ENCODE measurements around the gene TMEM243. TPM values are rescaled to one million over a fixed set of nuclear protein-coding genes. Genes with fewer than 3 reads are reported as not detected.
"Not testable (repeated sequence)": the region's sequence is repeated elsewhere in the genome, so short reads cannot be mapped to it uniquely, and the experiment has no call there.

Gene TMEM243
- total RNA-seq = 7.7 TPM

GRCh38 chr7:87219545-87220025 lies at the start of gene TMEM243:
Gene TMEM243 (minus strand): TSS chr7:87219732. CDS start chr7:87219503, 229 bp downstream.
- FAIRE-seq (no peak), DNase-seq (ENCODE audit: low spot score in 2 of 2) (peak; percentile 66 to 75)

GRCh38 chr7:87267239-87267900 lies 47.8 kb upstream of the TMEM243 start:
- FAIRE-seq (no peak), DNase-seq (ENCODE audit: low spot score in 2 of 2) (no peak)

GRCh38 chr7:87263537-87263936 lies 44.0 kb upstream of the TMEM243 start:
- DNase-seq (ENCODE audit: low spot score in 2 of 2) (no peak), FAIRE-seq (no peak)

GRCh38 chr7:87253589-87254087 lies 34.1 kb upstream of the TMEM243 start:
- no peak for FAIRE-seq

GRCh38 chr7:87245671-87246070 lies 26.1 kb upstream of the TMEM243 start:
- not testable (repeated sequence) for DNase-seq (ENCODE audit: low spot score in 2 of 2); FAIRE-seq

More at GRCh38 chr7:87253589-87254087, 34.1 kb upstream of the TMEM243 start:
- DNase-seq (ENCODE audit: low spot score in 2 of 2) = no peak

- not testable (repeated sequence) for FAIRE-seq; DNase-seq (ENCODE audit: low spot score in 2 of 2)
Measured at GRCh38 chr7:87238464-87239051, 19.0 kb upstream of the TMEM243 start.

GRCh38 chr7:87234949-87235348 lies 15.4 kb upstream of the TMEM243 start:
- DNase-seq (ENCODE audit: low spot score in 2 of 2) = no peak
- no peak for FAIRE-seq

- FAIRE-seq = no peak
- DNase-seq (ENCODE audit: low spot score in 2 of 2) = no peak
Measured at GRCh38 chr7:87231711-87232110, 12.2 kb upstream of the TMEM243 start.

GRCh38 chr7:87231258-87231657 lies 11.7 kb upstream of the TMEM243 start:
- no peak for DNase-seq (ENCODE audit: low spot score in 2 of 2)
- no peak for FAIRE-seq

- DNase-seq (ENCODE audit: low spot score in 2 of 2) (no peak), FAIRE-seq (no peak)
Measured at GRCh38 chr7:87226495-87226894, 7.0 kb upstream of the TMEM243 start.

GRCh38 chr7:87225696-87226095 lies 6.2 kb upstream of the TMEM243 start:
- FAIRE-seq = no peak
- DNase-seq (ENCODE audit: low spot score in 2 of 2) = no peak

GRCh38 chr7:87223666-87224065 lies 4.1 kb upstream of the TMEM243 start:
- FAIRE-seq (no peak), DNase-seq (ENCODE audit: low spot score in 2 of 2) (no peak)

GRCh38 chr7:87220734-87221215 lies 1.2 kb upstream of the TMEM243 start:
- DNase-seq (ENCODE audit: low spot score in 2 of 2) = no peak
- FAIRE-seq = no peak

GRCh38 chr7:87220026-87220733 lies 648 bp upstream of the TMEM243 start:
- FAIRE-seq = no peak
- peak; percentile 67 to 81 for DNase-seq (ENCODE audit: low spot score in 2 of 2)

- no peak for DNase-seq (ENCODE audit: low spot score in 2 of 2)
- no peak for FAIRE-seq
Measured at GRCh38 chr7:87218796-87219544, 562 bp downstream of the TMEM243 start.

GRCh38 chr7:87217983-87218653 lies 1.4 kb downstream of the TMEM243 start:
- FAIRE-seq (no peak), DNase-seq (ENCODE audit: low spot score in 2 of 2) (no peak)

GRCh38 chr7:87216701-87217508 lies 2.6 kb downstream of the TMEM243 start:
- DNase-seq (ENCODE audit: low spot score in 2 of 2) = no peak
- no peak for FAIRE-seq

GRCh38 chr7:87215046-87215445 lies 4.5 kb downstream of the TMEM243 start:
- FAIRE-seq (no peak), DNase-seq (ENCODE audit: low spot score in 2 of 2) (no peak)

GRCh38 chr7:87213811-87214210 lies 5.7 kb downstream of the TMEM243 start:
- FAIRE-seq = no peak
- no peak for DNase-seq (ENCODE audit: low spot score in 2 of 2)
